ENCODE results near the gene TRIM66.
A peak's percentile ranks its signal among the peaks of the same experiment; 100 is the strongest.

TRIM66 gene

GRCh38 chr11:8593455-8593854 is 89.0 kb downstream of the TRIM66 start:
- Histone ChIP-seq H3K27ac (no peak overlapping the region), H3K4me3 (peak overlapping the region in 4 of 7 experiments; percentile 20 to 41 (median 38))

GRCh38 chr11:8587915-8588314 is 94.5 kb downstream of the TRIM66 start:
- H3K27ac ChIP-seq: no peak overlapping the region
- H3K4me3 ChIP-seq: no peak overlapping the region

GRCh38 chr11:8586805-8587204 is 95.7 kb downstream of the TRIM66 start:
- H3K4me3 ChIP-seq: no peak overlapping the region
- H3K27ac ChIP-seq: no peak overlapping the region

- Histone ChIP-seq H3K4me3 (no peak overlapping the region), H3K27ac (no peak overlapping the region)
Measured at GRCh38 chr11:8586184-8586583, 96.3 kb downstream of the TRIM66 start.

- Histone ChIP-seq H3K27ac (no peak overlapping the region), H3K4me3 (no peak overlapping the region)
Measured at GRCh38 chr11:8584511-8584910, 98.0 kb downstream of the TRIM66 start.

GRCh38 chr11:8584082-8584481 is 98.4 kb downstream of the TRIM66 start:
- H3K4me3 ChIP-seq: no peak overlapping the region
- H3K27ac ChIP-seq: no peak overlapping the region

GRCh38 chr11:8581300-8581699 is 101.2 kb downstream of the TRIM66 start:
- Histone ChIP-seq H3K27ac (no peak overlapping the region), H3K4me3 (no peak overlapping the region)

- Histone ChIP-seq H3K27ac (no peak overlapping the region), H3K4me3 (no peak overlapping the region)
Measured at GRCh38 chr11:8577791-8578581, 104.5 kb downstream of the TRIM66 start.

- no peak overlapping the region for H3K4me3 ChIP-seq
- no peak overlapping the region for H3K27ac ChIP-seq
Measured at GRCh38 chr11:8574798-8575197, 107.7 kb downstream of the TRIM66 start.

GRCh38 chr11:8573777-8574176 is 108.7 kb downstream of the TRIM66 start:
- H3K27ac ChIP-seq: no peak overlapping the region
- H3K4me3 ChIP-seq: no peak overlapping the region

- H3K27ac ChIP-seq: no peak overlapping the region
- no peak overlapping the region for H3K4me3 ChIP-seq
Measured at GRCh38 chr11:8567602-8568198, 114.8 kb downstream of the TRIM66 start.

GRCh38 chr11:8566613-8567210 is 115.8 kb downstream of the TRIM66 start:
- no peak overlapping the region for H3K27ac ChIP-seq
- H3K4me3 ChIP-seq: no peak overlapping the region

- no peak overlapping the region for H3K27ac ChIP-seq
- no peak overlapping the region for H3K4me3 ChIP-seq
Measured at GRCh38 chr11:8564526-8564925, 117.9 kb downstream of the TRIM66 start.

Data from skin epidermis (tissue), 12 donors.